ENCODE results near the gene RNF144B.

DNA sequence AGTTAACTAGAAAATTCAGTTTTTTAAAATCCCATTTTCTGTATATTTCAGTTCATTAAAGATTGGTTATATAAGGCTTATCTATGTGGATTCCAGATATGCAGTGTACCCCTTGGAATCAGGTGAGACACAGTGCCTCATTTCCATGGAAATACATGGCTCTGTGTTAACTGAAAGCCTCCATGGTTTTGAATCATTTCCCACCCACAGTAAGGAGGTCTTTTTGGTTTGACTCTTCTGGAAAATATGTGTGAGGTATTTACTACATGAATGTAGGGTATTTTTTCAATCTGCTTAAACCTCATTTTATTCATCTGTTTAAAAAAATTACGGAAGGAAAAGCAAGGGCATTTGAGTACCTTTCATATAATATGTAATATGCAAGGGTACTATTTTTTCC is 25.5 kb downstream of the RNF144B start:
- TF ChIP-seq POLR2A (IDR thresholded peaks at IDR 0.05): no peak
- TF ChIP-seq, protein P1, sequence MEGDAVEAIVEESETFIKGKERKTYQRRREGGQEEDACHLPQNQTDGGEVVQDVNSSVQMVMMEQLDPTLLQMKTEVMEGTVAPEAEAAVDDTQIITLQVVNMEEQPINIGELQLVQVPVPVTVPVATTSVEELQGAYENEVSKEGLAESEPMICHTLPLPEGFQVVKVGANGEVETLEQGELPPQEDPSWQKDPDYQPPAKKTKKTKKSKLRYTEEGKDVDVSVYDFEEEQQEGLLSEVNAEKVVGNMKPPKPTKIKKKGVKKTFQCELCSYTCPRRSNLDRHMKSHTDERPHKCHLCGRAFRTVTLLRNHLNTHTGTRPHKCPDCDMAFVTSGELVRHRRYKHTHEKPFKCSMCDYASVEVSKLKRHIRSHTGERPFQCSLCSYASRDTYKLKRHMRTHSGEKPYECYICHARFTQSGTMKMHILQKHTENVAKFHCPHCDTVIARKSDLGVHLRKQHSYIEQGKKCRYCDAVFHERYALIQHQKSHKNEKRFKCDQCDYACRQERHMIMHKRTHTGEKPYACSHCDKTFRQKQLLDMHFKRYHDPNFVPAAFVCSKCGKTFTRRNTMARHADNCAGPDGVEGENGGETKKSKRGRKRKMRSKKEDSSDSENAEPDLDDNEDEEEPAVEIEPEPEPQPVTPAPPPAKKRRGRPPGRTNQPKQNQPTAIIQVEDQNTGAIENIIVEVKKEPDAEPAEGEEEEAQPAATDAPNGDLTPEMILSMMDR (IDR thresholded peaks at IDR 0.05): no peak
